ENCODE results near the gene CELSR1. TPM values are rescaled to one million over a fixed set of nuclear protein-coding genes. Genes with fewer than 3 reads are reported as not detected.

CELSR1 gene
- total and polyA plus RNA-seq, 2 donors (not counting 1 experiment from before 2014, with no cell fraction given): 0.07 to 1.8 TPM

DNA sequence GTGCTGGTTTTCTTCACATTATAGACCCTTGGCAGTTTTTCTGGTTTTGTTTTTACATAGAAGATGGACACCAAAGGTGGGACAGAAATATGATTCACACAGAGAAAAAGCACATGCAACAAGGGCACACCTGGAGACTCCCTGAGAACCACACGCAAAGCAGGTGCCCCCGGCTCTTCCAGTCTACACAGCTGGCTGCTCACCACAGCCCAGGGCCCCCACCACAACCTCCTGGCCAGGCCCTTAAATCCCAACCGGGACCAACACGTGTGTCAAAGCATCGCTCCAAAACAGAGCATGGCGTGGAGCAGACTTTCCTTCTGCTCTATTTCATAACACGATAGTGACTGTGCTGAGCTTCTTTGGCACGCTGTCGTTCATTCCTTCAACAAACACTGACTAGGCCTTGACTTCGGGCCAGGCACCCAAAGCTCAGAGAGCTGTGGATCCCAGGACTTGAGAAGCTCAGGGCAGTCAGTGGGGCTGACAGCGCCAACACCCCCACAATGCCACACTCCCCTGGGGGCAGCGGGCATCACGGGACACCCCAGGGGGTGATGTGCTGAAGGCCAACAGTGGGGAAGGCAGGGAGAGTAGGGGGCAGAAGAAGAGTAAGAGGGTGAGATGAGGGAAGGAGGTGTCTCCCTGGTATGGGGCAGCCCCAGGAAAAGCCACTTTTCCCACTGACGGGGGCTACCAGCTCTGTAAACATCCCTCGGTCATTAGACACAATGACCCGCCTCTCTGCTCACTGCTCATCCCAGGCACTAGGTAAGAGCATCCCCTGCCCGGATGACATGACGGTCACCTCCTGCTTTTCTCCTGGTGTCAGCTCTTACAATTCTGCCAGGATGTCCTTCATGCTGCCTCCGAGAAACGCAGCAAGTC lies 26.0 kb downstream of the CELSR1 start:
- H4K20me1 ChIP-seq (ENCODE audit: control insufficient read depth, extremely low read depth, insufficient read depth, low read length): no peaks in the 10 kb centered on the region
- no peak overlapping the region for H3K9ac ChIP-seq (ENCODE audit: insufficient read depth, low read length)
- H3K79me2 ChIP-seq (ENCODE audit: control insufficient read depth, insufficient read depth, low read length): no peaks in the 10 kb centered on the region
- no peak overlapping the region for H3K4me2 ChIP-seq (ENCODE audit: extremely low read depth, insufficient read depth, low read length)
- peaks cover 3% of the 10 kb centered on the region for H3K4me1 ChIP-seq (ENCODE audit: control insufficient read depth, extremely low read depth, insufficient read depth, low read length)
- no peak overlapping the region for H2AFZ ChIP-seq (ENCODE audit: low read length)
- no peak for TF ChIP-seq EZH2 (IDR thresholded peaks at IDR 0.05; ENCODE audit: low read length, missing control alignments)
- TF ChIP-seq, protein P1, sequence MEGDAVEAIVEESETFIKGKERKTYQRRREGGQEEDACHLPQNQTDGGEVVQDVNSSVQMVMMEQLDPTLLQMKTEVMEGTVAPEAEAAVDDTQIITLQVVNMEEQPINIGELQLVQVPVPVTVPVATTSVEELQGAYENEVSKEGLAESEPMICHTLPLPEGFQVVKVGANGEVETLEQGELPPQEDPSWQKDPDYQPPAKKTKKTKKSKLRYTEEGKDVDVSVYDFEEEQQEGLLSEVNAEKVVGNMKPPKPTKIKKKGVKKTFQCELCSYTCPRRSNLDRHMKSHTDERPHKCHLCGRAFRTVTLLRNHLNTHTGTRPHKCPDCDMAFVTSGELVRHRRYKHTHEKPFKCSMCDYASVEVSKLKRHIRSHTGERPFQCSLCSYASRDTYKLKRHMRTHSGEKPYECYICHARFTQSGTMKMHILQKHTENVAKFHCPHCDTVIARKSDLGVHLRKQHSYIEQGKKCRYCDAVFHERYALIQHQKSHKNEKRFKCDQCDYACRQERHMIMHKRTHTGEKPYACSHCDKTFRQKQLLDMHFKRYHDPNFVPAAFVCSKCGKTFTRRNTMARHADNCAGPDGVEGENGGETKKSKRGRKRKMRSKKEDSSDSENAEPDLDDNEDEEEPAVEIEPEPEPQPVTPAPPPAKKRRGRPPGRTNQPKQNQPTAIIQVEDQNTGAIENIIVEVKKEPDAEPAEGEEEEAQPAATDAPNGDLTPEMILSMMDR (conservative IDR thresholded peaks at IDR 0.05 in 1 of 2, IDR thresholded peaks at IDR 0.05 in 1 of 2; ENCODE audit: low read depth in 1 of 2, low read length in 2 of 2): no peak
- H3K27me3 ChIP-seq (ENCODE audit: control insufficient read depth, insufficient read depth, low read length): no peaks in the 10 kb centered on the region
- H3K4me3 ChIP-seq (replicated peaks in 1 of 4; ENCODE audit: control extremely low read depth in 1 of 4, insufficient read depth in 1 of 4, low read depth in 3 of 4, low read length in 4 of 4): no peak overlapping the region
- no peak overlapping the region for H3K27ac ChIP-seq (ENCODE audit: insufficient read depth, low read length)
- H3K36me3 ChIP-seq (ENCODE audit: control insufficient read depth, insufficient read depth, low read length): no peaks in the 10 kb centered on the region
- no peaks in the 10 kb centered on the region for H3K9me3 ChIP-seq (ENCODE audit: control insufficient read depth, insufficient read depth, low read depth, low read length)
- DNase-seq (ENCODE audit: low read depth in 2 of 2): no peak

DNA sequence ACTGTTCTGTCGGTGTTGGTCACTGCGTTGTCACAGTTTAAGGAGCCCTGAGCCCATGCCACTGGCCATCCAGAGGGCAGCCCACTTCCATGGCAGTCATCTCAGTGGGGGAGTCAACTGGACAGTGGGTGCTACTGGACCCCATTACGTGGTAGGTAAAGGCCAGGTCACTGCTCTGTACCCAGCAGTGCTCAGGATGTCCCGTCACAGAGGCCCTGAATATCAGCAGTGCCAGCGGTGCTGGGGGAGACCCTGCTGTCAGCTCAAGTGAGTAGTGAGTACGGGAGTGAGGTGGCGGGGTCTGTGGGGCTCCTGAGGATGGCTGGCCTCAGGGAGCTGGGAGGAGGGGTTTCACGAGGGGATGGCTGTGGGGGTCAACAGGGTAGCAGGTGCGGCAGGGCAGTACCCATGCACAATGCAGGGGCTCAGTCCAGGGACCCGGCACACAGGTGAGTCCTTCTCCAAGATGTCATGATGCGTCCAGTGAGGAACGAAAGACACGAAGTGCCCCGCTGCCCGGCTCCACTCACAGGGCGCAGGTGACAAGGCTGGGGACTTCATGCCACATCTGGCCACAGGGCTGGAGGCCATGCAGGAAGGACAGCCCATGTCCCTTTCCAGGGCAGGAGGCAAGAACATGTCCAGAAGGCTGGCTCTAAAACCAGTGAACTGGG lies 27.9 kb downstream of the CELSR1 start:
- H3K36me3 ChIP-seq (ENCODE audit: control insufficient read depth, insufficient read depth, low read length): no peaks in the 10 kb centered on the region
- no peak for TF ChIP-seq EZH2 (IDR thresholded peaks at IDR 0.05; ENCODE audit: low read length, missing control alignments)
- TF ChIP-seq, protein P1 (conservative IDR thresholded peaks at IDR 0.05 in 1 of 2, IDR thresholded peaks at IDR 0.05 in 1 of 2; ENCODE audit: low read depth in 1 of 2, low read length in 2 of 2): no peak
- H3K4me1 ChIP-seq (ENCODE audit: control insufficient read depth, extremely low read depth, insufficient read depth, low read length): no peaks in the 10 kb centered on the region
- no peaks in the 10 kb centered on the region for H4K20me1 ChIP-seq (ENCODE audit: control insufficient read depth, extremely low read depth, insufficient read depth, low read length)
- no peak overlapping the region for H3K27ac ChIP-seq (ENCODE audit: insufficient read depth, low read length)
- H3K9ac ChIP-seq (ENCODE audit: insufficient read depth, low read length): no peak overlapping the region
- no peaks in the 10 kb centered on the region for H3K9me3 ChIP-seq (ENCODE audit: control insufficient read depth, insufficient read depth, low read depth, low read length)
- no peak overlapping the region for H3K4me2 ChIP-seq (ENCODE audit: extremely low read depth, insufficient read depth, low read length)
- H3K27me3 ChIP-seq (ENCODE audit: control insufficient read depth, insufficient read depth, low read length): no peaks in the 10 kb centered on the region
- no peak overlapping the region for H3K4me3 ChIP-seq (replicated peaks in 1 of 4; ENCODE audit: control extremely low read depth in 1 of 4, insufficient read depth in 1 of 4, low read depth in 3 of 4, low read length in 4 of 4)
- H2AFZ ChIP-seq (ENCODE audit: low read length): no peak overlapping the region
- H3K79me2 ChIP-seq (ENCODE audit: control insufficient read depth, insufficient read depth, low read length): no peaks in the 10 kb centered on the region
- DNase-seq (ENCODE audit: low read depth in 2 of 2): no peak

DNA sequence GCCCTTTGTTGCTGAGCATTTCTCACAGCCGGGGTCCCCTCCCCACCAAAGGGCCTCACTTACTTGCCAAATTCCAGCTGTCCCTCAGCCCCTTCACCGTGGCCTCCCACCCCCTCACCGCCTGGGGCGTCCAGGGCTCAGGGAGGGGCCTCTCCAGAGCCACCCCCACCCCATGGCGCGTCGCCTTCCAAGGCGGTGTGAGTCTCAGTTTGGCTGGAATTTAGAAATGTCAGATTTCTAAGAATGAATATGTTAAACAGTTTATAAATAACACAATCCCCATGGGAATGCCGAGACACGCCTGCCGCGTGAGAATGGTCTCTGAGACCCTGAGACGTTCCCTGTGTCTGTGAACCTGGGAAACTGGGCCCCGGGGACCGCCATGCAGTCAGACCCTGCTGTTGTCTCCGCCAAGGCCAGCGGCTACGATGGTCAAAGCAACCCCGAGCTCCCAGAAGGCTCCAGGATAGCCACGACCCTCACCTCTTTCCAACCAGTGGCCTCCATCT lies 28.9 kb downstream of the CELSR1 start:
- H2AFZ ChIP-seq (ENCODE audit: low read length): no peak overlapping the region
- no peaks in the 10 kb centered on the region for H3K4me1 ChIP-seq (ENCODE audit: control insufficient read depth, extremely low read depth, insufficient read depth, low read length)
- no peaks in the 10 kb centered on the region for H3K27me3 ChIP-seq (ENCODE audit: control insufficient read depth, insufficient read depth, low read length)
- no peaks in the 10 kb centered on the region for H3K9me3 ChIP-seq (ENCODE audit: control insufficient read depth, insufficient read depth, low read depth, low read length)
- H3K79me2 ChIP-seq (ENCODE audit: control insufficient read depth, insufficient read depth, low read length): no peaks in the 10 kb centered on the region
- H3K27ac ChIP-seq (ENCODE audit: insufficient read depth, low read length): no peak overlapping the region
- no peak overlapping the region for H3K4me2 ChIP-seq (ENCODE audit: extremely low read depth, insufficient read depth, low read length)
- no peak overlapping the region for H3K9ac ChIP-seq (ENCODE audit: insufficient read depth, low read length)
- no peak overlapping the region for H3K4me3 ChIP-seq (replicated peaks in 1 of 4; ENCODE audit: control extremely low read depth in 1 of 4, insufficient read depth in 1 of 4, low read depth in 3 of 4, low read length in 4 of 4)
- no peaks in the 10 kb centered on the region for H3K36me3 ChIP-seq (ENCODE audit: control insufficient read depth, insufficient read depth, low read length)
- no peak for TF ChIP-seq EZH2 (IDR thresholded peaks at IDR 0.05; ENCODE audit: low read length, missing control alignments)
- TF ChIP-seq, protein P1 (conservative IDR thresholded peaks at IDR 0.05 in 1 of 2, IDR thresholded peaks at IDR 0.05 in 1 of 2; ENCODE audit: low read depth in 1 of 2, low read length in 2 of 2): no peak
- no peak for DNase-seq (ENCODE audit: low read depth in 2 of 2)
- H4K20me1 ChIP-seq (ENCODE audit: control insufficient read depth, extremely low read depth, insufficient read depth, low read length): no peaks in the 10 kb centered on the region
